HG02588 (cell line): Measurements from ENCODE around the gene STPG1.

Experiments
- ATAC-seq: cut with Tn5 transposase; IDR thresholded peaks from one replicate; pipeline ENCODE4 v1.9.1; 2021; ENCODE audit warnings: mild to moderate bottlenecking, moderate library complexity; ENCODE audit not compliant: unreplicated experiment

Gene STPG1

GRCh38 chr1:24393892-24394291, 19.7 kb downstream of the STPG1 start:
- ATAC-seq: no peak

GRCh38 chr1:24392982-24393650, 20.5 kb downstream of the STPG1 start:
- ATAC-seq: no peak

- no peak for ATAC-seq
These were observed 21.0 kb downstream of the STPG1 start for GRCh38 chr1:24392604-24392946.

GRCh38 chr1:24391882-24392603, 21.5 kb downstream of the STPG1 start:
- ATAC-seq: peak; percentile 67

- ATAC-seq: peak; percentile 39
These were observed 22.4 kb downstream of the STPG1 start for GRCh38 chr1:24390924-24391782.

GRCh38 chr1:24389231-24389678, 24.3 kb downstream of the STPG1 start:
- ATAC-seq: no peak

GRCh38 chr1:24388331-24388885, 25.2 kb downstream of the STPG1 start:
- ATAC-seq: no peak

GRCh38 chr1:24387636-24388175, 25.9 kb downstream of the STPG1 start:
- no peak for ATAC-seq

- ATAC-seq: no peak
These were observed 26.7 kb downstream of the STPG1 start for GRCh38 chr1:24386931-24387330.

GRCh38 chr1:24386241-24386640, 27.3 kb downstream of the STPG1 start:
- ATAC-seq: no peak

- ATAC-seq: no peak
These were observed 28.2 kb downstream of the STPG1 start for GRCh38 chr1:24385160-24385940.

- peak; percentile 59 for ATAC-seq
These were observed 29.1 kb downstream of the STPG1 start for GRCh38 chr1:24384251-24385090.

GRCh38 chr1:24383381-24383940, 30.1 kb downstream of the STPG1 start:
- ATAC-seq: no peak

- no peak for ATAC-seq
These were observed 31.4 kb downstream of the STPG1 start for GRCh38 chr1:24382165-24382577.

GRCh38 chr1:24381256-24381655, 32.3 kb downstream of the STPG1 start:
- ATAC-seq: no peak

GRCh38 chr1:24380508-24380907, 33.1 kb downstream of the STPG1 start:
- ATAC-seq: no peak

- ATAC-seq: no peak
These were observed 33.8 kb downstream of the STPG1 start for GRCh38 chr1:24379733-24380315.

- no peak for ATAC-seq
These were observed 38.4 kb downstream of the STPG1 start for GRCh38 chr1:24374891-24375786.
